NCI-H128 (cell line): ENCODE results near the gene GRID2IP.

Experiments
- DNase-seq: peaks from one replicate; lab custom pipeline; 2025; ENCODE audit not compliant: unreplicated experiment; lab: John Stamatoyannopoulos, UW

The GRID2IP gene

DNA sequence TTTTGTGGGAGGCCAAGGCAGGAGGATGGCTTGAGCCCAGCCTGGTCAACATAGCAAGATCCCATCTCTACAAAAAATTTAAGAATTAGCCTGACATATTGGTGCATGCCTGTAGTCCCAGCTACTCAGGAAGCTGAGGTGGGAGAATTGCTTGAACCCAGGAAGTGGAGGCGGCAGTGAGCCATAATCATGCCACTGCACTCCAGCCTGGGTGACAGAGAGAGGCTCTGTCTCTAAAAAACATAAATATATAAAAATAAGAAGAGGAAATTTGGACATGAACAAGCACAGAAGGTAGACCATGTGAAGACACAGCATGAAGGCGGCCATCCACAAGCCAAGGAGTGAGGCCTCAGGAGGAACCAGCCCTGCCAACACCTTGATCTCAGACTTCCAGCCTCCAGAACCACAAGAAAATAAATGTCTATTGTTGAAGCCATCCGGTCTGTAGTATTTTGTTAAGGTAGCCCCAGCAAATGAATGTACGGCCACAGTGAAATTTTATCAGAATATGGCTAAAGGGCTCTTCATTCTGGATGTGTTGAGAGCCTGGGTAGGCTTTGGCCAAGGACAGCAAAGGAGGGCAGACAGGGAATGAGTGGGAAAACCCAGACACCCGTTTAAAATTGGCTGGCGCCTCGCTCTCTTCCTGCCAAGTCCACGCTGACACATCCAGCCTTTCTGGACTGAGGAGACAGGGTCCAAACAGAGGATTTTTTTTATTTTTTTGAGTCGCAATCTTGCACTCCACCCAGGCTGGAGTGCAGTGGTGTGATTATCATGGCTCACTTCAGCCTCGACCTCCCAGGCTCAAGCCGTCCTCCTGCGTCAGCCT, 12.9 kb upstream of the GRID2IP start:
- DNase-seq = no peak

DNA sequence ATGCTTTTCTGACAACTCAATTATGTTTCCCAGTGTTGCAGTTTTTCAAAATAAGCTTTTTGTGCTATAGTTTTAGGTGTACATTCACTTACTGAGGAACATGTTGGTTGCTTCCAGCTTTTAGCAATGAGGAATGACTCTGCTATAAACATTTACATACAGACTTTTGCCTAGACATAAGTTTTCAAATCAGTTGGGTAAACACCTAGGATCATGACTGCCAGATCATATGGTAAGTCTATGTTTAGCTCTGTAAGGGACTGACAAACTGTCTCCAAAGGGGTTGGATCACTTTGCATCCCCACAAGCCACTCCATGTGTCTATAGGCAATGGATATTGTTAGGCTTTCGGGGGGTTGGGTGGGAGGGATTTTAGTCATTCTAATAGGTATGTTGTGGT, 10.8 kb upstream of the GRID2IP start:
- DNase-seq = no peak

DNA sequence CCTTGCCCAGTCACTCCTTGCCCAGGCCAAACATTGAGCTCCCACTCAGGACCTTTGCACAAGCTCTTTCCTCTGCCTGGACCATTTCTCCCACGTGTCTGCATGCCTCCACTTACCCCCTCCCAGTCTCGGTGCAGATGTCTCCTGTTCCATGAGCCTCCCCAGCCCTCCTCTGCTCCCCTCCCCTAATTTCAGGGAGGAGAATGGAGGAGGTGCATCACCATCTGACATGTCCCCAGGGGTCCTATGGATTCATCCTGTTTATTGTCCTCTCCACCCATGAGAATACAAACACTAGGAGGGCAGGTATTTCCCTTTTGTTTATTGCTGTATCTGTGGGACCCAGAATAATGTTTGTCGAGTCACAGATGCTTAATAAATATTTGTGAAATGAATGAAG, 8.6 kb upstream of the GRID2IP start:
- no peak for DNase-seq

DNA sequence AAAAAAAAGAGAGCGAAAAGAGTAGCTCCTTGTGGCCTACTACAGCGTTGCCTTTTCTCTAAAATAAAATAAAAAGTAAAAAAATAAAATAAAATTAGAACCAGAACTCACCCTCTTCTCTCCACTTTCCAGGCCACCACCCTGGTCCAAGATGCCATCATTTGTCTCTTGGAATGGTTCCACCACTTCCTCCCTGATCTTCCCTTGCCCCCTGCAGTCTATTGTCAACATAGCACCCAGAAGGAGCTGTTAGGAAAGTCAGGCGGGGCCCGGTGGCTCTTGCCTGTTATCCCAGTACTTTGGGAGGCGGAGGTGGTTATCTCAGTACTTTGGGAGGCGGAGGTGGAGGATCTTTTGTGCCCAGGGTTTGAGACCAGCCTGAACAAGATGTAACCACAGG, 7.6 kb upstream of the GRID2IP start:
- DNase-seq = no peak

DNA sequence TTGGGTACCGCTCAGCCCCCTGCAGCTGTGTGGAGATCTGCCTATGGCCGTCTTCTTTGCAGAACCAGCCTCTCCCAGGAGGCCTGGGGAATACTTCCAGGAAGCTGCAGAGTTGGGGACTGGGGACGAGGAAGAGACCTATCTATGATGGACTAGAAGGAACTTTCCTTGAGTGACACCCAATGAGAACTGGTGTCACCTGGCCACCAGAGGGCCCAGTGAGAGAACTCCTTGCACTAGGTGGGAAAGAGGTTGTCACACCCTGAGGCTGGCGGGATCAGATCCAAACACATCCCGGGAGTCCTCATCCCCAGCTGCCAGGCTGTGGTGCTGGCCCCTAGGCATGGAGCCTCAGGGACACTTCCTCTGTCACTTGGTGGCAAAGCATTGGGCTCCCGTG, 4.9 kb upstream of the GRID2IP start:
- no peak for DNase-seq

DNA sequence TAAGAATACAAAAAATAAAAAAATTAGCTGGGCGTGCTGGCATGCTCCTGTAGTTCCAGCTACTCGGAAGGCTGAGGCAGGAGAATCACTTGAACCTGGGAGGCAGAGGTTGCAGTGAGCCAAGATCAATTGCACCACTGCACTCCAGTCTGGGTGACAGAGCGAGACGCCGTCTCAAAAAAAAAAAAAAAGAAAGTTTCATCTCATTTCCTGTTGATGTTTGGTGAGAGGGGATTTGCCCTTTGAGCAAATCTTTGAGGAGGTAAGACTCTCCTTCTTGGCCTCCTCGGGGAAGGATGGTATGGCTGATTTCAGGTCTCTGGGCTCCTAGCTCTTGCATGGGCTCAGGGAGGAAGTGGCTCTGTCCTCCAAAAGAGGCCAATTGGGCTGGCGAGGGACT, 3.6 kb upstream of the GRID2IP start:
- DNase-seq = no peak

DNA sequence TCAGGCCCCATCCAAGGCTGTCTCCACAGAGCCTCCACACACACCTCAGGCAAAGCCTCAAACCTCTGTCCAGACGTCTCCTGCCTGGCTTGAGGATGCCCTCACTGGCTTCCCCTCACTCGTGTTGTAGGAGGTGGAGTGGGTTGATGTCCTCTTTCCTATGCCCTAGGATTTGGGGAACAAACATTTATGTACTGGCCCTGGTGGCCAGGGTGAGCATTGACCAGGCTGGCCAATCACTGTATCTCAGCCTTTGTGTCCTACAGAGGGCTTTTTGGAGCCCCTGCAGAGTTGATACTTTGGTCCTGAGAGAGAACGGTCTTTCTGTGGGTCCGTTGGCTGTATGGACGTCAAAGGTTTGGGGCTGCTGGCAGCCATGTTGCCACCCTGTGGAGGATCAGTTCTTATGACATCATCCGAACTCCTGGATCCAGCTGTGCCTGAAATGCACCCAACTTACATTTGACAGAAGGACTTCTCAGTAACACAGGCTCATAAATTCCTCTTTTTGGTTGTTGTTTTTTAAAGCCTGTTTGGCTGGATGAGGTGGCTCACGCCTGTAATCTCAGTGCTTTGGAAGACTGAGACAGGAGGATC, 2.3 kb upstream of the GRID2IP start:
- DNase-seq = no peak

DNA sequence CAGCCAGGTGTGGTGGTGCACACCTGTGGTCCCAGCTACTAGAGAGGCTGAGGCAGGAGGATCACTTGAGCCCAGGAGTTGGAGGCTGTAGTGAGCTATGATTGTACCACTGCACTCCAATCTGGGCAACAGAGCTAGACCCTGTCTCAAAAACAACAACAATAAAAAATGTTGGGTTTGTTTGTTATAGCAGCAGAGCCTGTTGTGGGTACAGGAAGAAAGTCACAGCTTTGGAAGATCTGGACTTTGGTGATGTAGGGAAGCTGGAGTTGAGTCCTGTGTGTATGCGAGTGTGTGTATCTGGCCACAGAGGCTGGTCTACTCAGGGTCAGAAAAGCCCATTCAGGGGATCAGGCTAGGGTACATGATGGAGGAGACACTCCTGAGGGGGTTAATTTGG, 3.9 kb downstream of the GRID2IP start:
- no peak for DNase-seq

DNA sequence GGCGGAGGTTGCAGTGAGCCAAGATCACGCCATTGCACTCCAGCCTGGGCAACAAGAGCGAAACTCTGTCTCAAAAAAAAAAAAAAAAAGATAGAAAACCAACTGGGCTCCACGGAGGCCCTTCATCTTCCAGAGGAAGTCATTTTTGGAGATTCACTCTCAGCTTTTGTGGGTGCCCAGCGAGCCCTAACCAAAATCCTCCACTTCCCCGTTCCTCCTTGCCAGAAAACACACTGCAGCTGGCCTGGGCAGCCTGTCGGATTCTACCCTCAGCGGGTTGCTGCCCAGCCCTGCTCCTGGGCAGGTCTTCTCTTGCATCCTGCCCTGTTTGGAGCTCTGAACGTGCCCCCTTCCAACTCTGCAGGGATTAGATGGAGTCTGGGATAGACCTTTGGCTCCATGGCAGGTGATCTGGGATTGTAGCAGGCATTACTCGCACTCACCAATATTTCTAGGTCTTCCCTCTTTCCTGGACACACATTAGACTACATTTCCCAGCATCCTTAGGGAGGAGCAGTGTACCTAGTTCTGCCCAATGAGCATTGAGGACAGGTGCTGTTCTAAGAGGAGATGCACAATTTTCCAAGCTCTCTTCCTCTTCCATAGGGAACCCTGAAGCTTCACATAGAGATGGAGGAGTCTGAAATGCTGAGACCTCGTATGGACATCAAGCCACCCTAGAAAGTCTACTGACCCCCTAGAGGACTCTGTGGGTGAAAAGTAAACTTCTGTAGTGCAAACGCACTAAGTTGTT, 4.6 kb downstream of the GRID2IP start:
- DNase-seq = no peak

DNA sequence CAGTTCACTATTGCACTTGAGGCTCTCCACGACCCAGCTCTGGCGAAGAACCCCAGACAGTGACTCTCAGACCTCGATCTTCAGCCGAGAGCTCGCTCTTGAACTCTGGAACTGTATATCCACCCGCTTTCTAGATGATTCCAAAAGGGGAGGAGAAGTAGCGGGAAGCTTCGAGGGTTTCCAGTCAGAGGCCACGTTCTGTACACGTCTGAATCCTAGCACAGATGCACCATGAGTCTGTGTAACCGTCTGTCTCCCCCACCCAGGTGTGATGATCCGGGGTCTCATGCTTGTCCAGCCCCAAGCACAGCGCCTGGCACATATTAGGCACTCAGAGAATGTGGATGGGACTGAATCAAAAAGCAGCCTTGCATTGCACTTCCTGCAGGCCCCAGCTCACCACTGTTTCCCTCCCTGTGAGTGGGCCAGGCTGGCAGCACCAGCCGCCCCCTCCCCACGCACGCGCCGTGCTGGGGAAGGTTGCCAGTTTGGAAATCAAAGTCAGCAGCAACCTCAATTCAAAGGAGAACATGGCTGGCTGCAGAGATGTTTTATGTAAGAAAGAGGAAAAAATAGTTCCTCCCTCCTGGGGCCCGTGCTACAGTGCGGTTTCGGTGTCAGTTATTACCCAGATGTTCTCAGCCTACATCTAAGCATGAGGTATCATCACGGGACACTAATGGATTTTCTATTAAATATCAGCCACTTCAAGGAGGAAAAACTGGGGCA, 5.7 kb downstream of the GRID2IP start:
- DNase-seq = no peak

DNA sequence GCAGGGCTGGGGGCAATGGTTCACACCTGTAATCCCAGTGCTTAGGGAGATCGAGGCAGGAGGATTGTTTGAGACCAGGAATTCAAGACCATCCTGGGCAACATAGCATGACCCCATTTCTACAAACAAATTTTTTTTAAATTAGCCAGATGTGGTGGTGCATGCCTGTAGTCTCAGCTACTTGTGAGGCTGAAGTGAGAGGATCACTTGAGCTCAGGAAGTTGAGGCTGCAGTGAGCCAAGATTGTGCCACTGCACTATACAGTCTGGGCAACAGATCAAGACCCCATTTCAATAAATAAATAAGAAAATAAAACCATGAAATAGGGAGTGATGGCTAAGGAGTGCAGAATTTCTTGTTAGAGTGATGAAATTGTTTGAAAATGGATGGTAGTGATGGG, 8.9 kb downstream of the GRID2IP start:
- no peak for DNase-seq

DNA sequence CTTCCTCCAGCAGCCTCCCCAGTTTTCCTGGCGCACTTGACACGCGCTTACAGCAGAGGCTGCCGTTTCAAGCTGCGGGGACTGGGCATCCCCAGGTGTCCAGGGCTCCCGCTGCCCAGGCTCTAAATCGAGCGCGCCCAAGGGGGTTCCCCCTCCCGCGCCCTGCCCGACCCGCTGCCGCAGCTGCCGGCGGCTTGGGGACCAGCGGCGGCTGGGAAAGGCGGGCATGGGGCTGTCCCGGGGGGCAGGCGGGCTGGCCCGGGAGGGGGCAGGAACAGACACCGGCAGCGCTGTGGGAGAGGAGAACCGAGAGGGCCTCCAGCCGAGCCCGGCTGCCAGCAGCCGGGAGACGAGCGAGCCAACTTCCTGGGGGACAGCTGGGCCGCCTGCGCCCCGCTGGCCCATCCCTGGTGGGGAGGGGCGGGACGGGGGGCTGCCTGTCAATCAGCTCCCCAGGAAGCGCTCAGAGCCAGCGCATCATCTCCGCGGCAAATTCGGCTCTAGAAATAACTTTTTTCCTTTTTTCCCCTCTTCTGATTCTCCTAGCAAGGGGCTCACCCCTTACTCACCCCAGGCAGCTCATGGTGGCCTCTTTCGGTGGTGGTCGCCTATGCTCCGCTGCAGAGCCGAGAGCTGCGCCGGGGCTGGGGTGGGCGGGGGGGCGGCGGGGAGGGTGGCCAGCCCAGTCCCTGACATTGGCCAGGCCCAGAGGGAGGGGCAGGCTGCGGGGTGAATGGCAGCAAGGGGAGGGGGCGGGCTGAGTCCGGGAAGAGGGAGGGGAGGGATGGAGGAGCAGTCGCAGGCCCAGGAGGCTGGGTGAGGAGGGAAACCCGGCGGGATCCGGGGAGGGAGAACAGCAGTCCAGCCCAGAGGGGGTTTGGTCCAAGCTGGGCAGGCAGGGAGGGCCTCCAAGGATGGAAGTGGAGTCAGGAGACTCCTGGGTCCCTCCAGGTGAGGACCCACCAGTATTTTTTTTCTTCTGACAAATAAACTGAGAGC, 14.7 kb downstream of the GRID2IP start:
- no peak for DNase-seq

DNA sequence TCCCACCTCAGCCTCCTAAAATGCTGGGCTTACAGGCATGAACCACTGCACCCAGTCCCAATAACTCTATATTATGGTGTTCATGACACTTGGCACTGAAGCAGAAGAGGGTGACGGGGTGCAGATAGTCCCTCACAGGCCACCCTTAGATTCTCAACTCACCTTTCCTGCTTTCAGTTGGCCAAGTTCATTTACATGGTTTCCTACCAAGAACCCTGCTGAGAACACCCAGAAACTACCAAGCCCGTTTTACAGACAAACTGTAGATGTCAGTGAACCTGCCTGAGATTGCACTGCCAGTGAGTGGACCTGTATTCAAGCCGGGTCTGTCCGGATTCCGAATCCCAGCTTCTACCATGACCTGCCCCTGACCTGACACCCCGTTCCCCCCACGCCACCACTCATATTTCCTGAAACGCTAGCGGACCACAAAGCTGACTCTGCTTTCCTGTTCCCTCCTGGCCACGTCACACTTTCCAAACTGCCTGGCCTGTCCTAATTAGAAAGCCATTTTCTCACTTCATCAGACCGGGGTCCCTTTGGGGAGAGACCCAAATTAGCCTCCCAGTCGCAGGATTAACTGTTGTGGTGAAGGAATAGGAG, 17.3 kb downstream of the GRID2IP start:
- DNase-seq = no peak

DNA sequence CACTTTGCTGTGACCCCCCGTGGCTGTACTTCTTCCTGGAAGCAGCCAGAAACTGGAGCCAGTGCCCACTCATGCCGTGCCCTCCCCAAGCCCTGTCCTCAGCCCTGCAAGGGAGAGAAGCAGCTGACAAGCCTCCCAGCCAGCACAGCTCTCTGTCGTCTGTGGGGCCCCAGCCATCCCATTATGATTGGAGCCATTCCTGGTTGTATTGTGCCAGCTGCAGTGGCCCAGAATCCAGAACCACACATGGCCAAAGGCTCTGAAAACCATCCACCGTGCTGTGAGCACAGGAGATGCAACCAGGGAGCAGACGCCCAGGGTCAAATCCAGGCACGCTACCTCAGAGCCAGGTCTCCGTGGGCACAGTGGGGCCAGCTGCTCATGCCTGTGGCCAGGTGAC, 18.7 kb downstream of the GRID2IP start:
- DNase-seq = no peak

DNA sequence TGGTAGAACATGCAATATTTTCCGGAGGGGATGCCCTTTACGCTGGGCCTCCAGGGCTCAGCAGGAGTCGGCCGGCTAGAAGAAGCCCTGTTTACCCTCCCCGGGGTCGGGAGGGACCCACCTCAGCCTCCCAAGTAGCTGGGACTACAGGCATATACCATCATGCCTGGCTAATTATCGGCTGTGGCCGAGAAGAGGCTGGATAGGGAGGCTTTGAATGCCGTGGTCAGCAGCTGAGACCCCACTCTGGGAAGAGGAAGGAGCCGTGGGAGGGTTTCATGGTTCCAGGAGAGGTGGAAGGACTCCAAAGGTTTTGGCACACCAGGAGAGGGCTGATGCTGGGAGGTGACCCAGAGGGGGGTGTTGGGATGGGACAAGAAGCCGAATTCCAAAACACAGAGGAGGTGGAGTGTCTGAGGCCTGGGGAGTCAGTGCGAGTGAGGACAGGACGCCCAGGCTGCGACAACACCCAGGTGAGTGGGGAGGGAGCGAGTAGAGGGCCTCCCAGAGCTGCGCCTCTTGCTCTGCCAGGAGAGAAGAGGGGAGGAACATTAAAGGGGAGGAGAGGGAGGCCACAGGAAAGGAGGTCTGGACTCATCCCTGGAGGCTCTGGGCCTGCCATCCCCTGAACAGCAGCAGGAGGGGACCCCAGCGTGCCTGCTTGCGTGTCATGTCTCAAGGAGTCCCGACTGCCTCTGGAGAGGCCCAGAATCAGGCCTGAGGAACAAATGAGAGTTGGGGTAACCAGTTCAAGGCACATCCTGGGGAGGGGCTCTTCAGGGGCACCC, 19.6 kb downstream of the GRID2IP start:
- DNase-seq = no peak

DNA sequence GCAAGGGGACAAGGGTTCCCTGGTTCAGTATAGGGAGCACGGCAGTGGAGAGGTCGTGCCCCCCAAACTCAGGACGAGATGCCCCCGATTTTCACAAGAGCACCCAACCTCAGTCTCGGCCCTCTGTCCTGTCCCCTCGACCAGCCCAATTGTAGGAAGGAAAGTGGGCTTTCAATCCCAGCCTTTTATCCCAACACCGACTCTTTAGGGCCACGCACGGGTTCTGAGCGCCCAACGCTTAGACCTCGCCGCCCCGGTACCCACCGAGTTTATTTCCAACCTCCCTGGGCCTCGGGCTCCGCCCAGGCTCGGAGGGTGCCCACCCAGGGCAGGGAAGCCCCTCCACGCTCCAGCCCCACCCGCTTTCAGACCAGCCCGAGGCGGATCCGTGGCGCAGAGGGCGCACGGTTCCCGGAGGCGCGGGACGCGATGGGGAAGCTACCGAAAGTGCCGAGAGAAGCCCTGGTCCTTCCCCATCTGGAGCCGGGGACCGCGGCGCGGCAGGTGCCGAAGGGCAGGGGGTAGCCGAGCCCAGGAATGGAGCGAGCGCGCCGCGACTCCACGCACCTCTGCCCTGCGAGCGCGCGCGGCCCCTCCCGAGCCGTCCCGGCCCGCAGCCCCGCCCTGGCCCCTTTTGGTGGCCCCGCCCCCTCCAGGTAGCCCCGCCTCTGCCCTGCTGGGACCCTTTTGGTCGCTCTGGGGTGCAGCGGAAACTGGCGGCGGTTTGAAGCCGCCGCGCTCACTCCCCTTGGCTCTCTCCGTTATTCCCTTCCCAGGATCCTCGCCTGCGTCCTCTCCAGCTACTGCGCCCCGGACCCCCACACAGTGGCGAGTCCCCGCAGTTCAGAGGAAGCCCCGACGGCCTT, 20.4 kb downstream of the GRID2IP start:
- no peak for DNase-seq

DNA sequence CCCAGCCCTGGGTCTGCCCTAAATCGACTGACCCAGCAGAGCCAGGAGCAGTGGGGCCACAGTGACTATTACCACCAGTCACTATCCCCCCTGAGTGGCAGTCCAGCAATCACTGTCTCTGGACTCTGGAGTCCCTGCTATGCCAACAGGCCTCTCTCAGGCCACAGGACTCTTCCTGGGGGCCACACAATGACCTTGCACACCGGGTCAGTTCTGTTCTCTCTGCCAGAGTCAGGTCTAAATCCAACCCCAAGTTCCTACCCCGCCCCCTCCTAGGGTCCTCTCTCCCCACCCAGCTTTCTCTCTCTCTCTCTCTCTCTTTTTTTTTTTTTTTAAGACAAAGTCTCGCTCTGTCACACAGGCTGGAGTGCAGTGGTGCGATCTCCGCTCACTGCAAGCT, 21.6 kb downstream of the GRID2IP start:
- no peak for DNase-seq
